ENCODE measurements around the gene PIEZO1.
A peak's percentile ranks its signal among the peaks of the same experiment; 100 is the strongest.

PIEZO1 gene

GRCh38 chr16:88705076-88705684 lies 79.8 kb downstream of the PIEZO1 start:
- no peak for DNase-seq (ENCODE audit: low read depth in 3 of 3, low spot score in 1 of 3)

GRCh38 chr16:88703486-88704309 lies 81.3 kb downstream of the PIEZO1 start:
- peak in 2 of 3 donors; percentile 51 to 57 for DNase-seq (ENCODE audit: low read depth in 3 of 3, low spot score in 1 of 3)

DNA sequence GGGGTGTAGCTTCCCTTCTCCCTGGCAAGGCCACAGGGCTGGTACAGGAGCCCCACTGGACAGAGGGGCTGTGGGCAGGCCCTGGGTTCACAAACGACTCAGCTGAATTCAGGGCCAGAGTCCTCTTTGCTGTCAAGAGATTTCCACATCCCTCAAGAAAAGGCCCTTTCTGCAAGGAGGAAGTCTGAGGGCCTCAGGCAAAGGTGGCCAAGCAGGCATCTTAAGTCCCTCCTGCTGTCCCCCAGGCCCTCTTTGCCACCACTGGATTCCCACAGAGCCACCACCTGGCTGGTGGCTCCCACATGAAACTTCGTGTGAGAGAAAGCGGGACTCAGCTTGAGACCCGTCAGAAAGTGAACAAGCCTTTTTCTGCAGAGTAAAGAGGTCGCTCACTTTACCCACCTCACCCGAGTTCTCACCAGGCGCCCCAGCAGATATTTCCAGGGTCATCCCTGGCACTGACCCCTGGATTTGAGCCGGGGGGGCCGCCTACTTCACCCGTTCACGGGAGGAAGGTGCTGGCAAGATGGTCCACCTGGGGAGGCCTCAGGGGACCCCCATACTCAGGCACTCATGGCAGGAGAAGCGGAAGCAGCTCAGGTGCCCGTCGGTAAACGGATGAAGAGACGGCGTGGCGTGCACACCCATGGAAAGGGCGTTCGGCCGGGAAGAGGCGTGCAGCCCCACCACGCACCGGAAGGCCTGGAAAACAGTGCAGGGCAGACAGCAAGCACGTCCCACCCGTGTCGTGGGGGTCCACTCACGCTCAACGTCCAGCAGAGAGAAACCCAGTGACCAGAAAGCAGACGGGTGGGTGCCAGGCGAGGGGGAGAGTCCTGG lies 82.4 kb downstream of the PIEZO1 start:
- DNase-seq (ENCODE audit: low read depth in 3 of 3, low spot score in 1 of 3), result no peak

DNA sequence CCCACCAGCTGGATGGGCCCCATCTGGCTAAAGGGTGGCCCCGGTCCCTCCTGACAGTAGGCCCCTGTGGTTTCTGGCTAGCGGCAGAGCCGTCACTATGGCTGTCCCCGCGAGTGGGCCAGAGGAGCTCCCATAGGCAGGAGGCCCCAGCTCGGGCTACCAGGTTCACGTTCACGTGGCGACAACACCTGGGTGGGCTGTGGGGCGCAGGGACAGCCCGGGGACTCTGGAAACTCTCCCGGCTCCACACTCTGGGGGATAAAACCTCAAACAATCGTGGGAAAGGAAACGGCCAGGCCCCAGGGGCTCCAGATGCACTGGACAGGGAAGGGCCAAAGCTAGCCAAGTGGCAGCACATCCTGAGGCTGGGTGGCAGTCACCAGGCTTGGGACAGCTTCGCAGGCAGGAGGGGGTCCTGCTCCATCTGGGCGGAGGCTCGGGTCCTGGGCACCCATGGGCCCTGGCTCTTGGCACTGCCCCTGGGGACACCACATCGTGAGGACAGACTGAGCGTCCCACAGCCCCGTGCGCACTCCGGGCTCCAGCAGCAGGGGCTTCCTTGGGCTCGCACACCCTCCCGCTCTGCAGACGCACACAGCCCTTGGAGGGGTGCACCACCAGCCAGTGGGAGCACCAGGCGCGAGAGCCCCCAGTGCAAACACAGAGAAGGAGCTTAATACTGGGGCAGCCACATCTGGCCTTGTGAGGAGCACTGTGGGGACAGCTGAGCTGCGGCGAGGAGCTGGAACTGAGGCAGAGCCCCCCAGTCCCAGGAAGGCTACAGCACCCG lies 83.2 kb downstream of the PIEZO1 start:
- DNase-seq (ENCODE audit: low read depth in 3 of 3, low spot score in 1 of 3), result no peak

GRCh38 chr16:88700636-88701482 lies 84.2 kb downstream of the PIEZO1 start:
- peak; percentile 86 to 89 (median 87) for DNase-seq (ENCODE audit: low read depth in 3 of 3, low spot score in 1 of 3)

- no peak for DNase-seq (ENCODE audit: low read depth in 3 of 3, low spot score in 1 of 3)
Observed at GRCh38 chr16:88700322-88700635, 84.7 kb downstream of the PIEZO1 start.

GRCh38 chr16:88699180-88699579 lies 85.8 kb downstream of the PIEZO1 start:
- no peak for DNase-seq (ENCODE audit: low read depth in 3 of 3, low spot score in 1 of 3)

DNA sequence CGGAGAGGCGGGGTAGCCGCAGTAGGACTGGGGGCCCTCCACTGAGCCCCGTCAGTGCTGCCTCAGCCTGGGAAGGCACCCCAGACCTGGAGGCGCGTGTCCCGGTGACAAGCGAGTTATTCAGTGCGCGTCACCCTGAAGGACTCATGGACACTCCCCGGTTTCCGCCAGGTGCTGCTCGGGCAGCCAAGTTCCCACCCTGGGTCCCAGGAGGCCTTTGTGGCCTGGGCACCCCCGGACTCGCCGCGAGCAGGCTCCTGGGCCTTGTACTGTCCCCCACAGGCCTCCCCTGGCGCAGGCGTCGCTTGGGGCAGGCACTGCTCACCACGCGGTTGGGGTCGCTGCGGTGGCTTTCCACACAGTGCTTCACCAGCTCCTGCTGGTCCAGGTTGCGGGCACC lies 86.4 kb downstream of the PIEZO1 start:
- no peak for DNase-seq (ENCODE audit: low read depth in 3 of 3, low spot score in 1 of 3)

DNA sequence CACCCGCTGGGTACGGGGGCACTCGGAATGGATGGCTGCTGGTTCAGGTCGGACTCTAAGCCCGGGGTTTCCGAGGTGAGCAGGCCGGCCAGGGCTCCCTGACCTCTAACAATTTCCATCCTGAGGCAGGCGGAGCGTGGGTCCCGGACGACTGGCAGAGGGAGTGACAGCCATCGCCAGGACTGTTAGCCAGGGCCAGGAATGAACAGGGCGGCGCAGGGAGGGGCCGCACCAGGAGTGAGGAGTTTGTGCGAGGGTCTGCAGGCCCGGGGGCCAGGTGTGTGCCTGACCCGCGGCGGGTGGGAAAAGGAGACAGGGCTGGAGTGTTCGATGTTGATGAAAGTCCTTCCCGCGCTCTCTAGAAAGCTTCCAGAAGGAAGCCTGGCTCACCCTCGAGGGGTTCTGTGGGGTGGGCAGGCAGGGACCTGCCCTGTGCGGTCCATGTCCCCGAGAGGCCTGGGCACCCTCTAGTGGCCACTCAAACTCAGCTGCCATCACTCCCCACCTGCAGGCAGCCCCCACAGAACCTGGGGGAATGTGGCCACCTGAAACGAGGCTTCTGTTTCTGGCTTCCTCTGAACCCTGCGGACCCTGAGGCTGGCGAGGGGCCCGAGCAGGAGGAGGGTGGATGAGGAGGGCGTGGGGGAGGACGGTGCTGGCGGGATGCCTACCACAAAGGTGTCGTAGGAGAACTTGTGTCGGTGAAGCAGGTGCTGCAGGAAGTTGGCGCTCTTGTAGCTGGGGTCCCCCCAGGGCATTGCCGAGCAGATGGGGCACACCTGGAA lies 87.0 kb downstream of the PIEZO1 start:
- DNase-seq (ENCODE audit: low read depth in 3 of 3, low spot score in 1 of 3), result no peak

- DNase-seq (ENCODE audit: low read depth in 3 of 3, low spot score in 1 of 3), result no peak
Observed at GRCh38 chr16:88697116-88697830, 87.7 kb downstream of the PIEZO1 start.

DNA sequence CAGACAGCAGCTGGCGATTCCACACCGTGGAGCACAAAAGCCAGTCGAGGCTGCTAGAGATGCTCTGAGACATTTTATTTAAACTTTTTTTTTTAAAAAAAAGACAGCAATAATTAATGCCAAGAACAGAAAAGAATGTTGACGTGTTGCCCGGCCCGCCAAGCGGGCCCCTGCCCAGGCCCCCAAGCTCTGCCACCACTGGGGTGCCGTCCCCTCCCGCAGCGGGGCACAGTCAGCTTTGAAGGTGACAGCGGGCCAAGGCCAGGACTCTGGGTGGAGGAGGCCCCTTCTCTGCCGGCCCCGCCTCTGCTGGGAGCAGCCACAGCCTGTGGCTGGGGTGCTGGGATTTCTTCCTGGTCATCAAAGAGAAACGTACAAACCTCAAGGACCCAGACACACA lies 88.6 kb downstream of the PIEZO1 start:
- DNase-seq (ENCODE audit: low read depth in 3 of 3, low spot score in 1 of 3), result no peak

DNA sequence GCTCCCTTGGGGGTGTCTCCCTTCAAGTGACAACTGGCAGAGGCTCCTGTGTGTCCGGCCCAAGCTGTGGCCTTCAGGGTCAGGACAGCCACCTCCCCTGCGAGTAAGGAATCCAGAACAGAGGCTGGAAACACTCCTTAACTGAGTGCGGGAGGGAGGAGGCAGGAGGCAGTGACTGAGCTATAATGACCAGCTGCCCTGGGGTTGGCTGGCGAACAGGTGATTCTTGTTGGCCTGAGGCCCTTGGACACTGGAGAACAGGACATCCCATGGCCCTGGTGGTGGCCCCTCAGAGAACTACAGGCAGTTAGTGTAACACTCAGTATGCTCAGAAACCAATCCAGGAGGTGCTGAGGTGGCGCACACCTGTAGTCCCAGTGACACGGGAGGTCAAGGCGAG lies 89.3 kb downstream of the PIEZO1 start:
- no peak for DNase-seq (ENCODE audit: low read depth in 3 of 3, low spot score in 1 of 3)

GRCh38 chr16:88695218-88695617 lies 89.8 kb downstream of the PIEZO1 start:
- no peak for DNase-seq (ENCODE audit: low read depth in 3 of 3, low spot score in 1 of 3)

DNA sequence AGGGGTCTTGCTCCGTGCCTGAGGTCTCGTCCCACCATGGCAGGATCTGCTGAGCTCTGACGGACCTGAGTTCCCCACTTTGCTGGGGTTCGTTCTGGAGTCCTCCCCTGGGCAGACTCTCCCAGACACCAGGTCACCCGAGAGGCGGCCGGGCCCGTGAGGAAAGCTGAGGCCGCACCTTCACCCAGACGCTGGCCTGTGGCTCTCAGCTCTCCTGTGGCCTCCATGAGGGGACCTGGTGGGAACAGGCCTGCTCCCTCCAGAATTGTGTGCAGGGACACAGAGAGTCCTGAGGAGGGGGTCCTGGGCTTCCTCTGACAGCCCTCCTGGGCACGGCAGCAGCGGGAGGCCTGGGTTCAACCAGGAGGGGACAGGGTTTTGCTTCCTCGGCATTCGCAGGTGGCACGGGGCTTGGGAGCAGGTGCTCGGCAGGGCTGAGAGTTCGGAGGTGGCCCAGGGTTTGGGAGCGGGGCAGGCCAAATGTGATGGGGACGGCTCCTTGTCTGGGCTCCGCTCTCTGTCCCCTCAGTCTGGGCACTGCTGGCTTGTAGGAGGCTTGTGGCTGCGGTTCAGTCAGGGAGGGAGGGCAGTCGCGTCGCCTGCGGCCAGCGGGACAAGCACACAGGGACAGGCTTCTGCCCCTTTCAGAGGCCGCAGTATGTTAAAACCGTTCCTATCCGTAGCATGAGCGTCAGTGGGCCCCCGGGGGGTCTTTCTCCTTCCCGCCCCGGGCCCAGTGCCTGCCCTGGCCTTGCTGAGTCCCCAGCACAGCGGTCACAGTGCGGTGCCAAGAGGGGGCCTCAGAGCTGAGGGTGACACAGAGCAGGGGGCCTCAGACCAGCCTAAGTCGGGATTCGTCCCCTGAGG lies 90.6 kb downstream of the PIEZO1 start:
- DNase-seq (ENCODE audit: low read depth in 3 of 3, low spot score in 1 of 3), result no peak

- DNase-seq (ENCODE audit: low read depth in 3 of 3, low spot score in 1 of 3), result no peak
Observed at GRCh38 chr16:88693420-88694177, 91.4 kb downstream of the PIEZO1 start.

DNA sequence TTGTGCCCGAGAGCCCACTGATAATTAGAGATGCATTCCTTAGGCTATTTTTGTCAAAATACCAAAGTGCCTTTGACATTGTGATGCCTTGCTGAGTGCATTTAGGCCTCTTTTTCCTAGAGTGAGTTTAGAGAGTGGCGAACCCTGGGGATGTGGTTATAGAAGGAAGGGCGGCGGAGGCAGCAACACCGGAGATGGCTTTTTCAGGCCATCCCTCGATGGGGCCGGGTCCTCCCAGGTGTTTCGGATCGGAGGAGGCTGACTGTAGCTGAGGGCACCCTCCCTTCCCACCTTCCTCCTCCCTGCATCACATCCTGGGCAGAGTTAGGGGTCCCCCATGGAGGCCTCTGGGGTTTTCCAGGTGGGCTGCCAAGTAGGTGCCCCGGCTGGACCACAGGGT lies 92.2 kb downstream of the PIEZO1 start:
- DNase-seq (ENCODE audit: low read depth in 3 of 3, low spot score in 1 of 3), result no peak

GRCh38 chr16:88691924-88692560 lies 93.0 kb downstream of the PIEZO1 start:
- no peak for DNase-seq (ENCODE audit: low read depth in 3 of 3, low spot score in 1 of 3)
